HUES48 (cell line): Measurements from ENCODE around the gene ELAVL2.

Experiments
- H3K27ac ChIP-seq: one replicate; pipeline ENCODE4 v1.7.0; 2013; ENCODE audit warnings: low read depth, low read length, inconsistent platforms
- H3K27me3 ChIP-seq: 2 replicates; pipeline ENCODE4 v1.6.1; 2013; ENCODE audit warnings: mild to moderate bottlenecking, low read length; ENCODE audit not compliant: control insufficient read depth, insufficient read depth
- H3K36me3 ChIP-seq: 2 replicates; pipeline ENCODE4 v1.6.1; 2013; ENCODE audit warnings: low read length; ENCODE audit not compliant: control insufficient read depth, insufficient read depth
- H3K4me1 ChIP-seq: 2 replicates; pipeline ENCODE4 v1.6.1; 2013; ENCODE audit warnings: mild to moderate bottlenecking, low read length; ENCODE audit not compliant: control insufficient read depth, insufficient read depth
- H3K4me3 ChIP-seq: 2 replicates; pipeline ENCODE4 v1.5.1; 2013; ENCODE audit warnings: mild to moderate bottlenecking, low read depth, low read length
- H3K9ac ChIP-seq: 2 replicates; pipeline ENCODE4 v1.6.1; 2013; ENCODE audit warnings: mild to moderate bottlenecking, low read depth, low read length, moderate library complexity
- H3K9me3 ChIP-seq: 2 replicates; pipeline ENCODE4 v1.6.1; 2013; ENCODE audit warnings: low read length; ENCODE audit not compliant: control insufficient read depth, insufficient read depth

Gene ELAVL2

DNA sequence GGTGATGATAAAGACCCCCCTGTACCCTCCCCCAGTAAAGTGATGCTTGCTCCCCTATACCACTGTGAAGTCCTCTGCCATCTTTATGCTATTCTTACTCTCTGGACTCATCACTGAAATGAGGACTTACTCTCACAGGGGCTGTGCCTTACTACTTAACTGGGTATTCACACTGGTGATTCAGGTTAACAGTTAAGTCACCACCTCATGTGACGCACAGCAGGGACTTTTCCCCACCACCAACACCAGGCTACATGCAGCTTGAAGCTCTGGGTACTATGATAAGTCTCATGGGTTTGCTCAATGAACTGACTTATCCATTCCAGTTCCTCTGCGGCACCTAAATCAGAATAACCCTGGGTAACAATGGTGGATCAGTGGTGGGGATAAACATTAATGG is 163.7 kb downstream of the ELAVL2 start:
- peaks cover 54% of the 10 kb centered on the region for H3K36me3 ChIP-seq
- no peak overlapping the region for H3K4me3 ChIP-seq

GRCh38 chr9:23659346-23660006 is 166.6 kb downstream of the ELAVL2 start:
- no peak overlapping the region for H3K4me3 ChIP-seq
- H3K9me3 ChIP-seq, result no peaks in the 10 kb centered on the region
- no peak overlapping the region for H3K9ac ChIP-seq
- H3K4me1 ChIP-seq, result peaks cover 21% of the 10 kb centered on the region
- no peaks in the 10 kb centered on the region for H3K27me3 ChIP-seq
- H3K27ac ChIP-seq, result no peak overlapping the region
- H3K36me3 ChIP-seq, result peaks cover 60% of the 10 kb centered on the region

More for the DNA sequence above, 163.7 kb downstream of the ELAVL2 start:
- no peak overlapping the region for H3K27ac ChIP-seq
- H3K9ac ChIP-seq, result no peak overlapping the region
- no peaks in the 10 kb centered on the region for H3K27me3 ChIP-seq
- H3K4me1 ChIP-seq, result peaks cover 21% of the 10 kb centered on the region
- H3K9me3 ChIP-seq, result no peaks in the 10 kb centered on the region

DNA sequence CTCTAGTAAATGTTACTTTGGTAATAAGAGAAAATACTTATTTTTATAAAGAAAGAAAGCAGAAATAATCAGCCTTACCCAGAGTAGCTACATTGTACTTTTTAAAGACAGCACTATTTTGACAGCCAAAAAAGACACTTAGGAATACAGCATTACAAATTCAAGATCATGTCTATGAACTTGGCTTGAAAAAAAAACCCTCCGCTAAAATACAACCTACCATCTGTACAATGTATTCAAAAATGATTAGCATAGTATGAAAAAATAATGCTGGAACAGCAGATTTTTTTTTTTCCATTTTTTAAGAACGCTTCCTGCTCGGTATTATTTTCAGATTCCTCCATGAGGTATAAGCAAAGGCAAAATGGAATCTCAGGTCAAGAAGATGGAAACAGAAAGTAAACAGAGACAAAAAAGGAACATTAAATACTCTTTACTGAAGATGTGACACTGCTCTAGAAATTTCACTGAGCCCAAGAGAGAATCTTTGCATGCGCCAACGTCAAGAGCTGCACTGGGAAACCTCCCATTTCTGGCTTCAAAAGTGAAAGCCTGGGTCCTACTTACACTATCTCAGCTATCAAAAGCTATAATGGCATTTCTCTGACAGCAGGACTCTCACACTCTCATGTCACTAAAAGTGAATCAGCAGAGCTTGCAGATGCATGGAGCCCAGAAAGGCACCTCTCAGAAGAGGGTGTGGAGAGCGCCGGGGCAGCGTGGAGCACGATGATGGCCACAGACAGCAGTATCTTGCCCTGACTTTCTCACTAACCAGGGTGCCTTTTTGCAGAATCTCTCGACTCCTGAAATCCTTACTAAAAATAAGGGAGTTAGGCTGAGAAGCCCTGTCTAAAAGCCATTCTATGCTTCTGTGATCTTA is 167.4 kb downstream of the ELAVL2 start:
- peaks cover 21% of the 10 kb centered on the region for H3K4me1 ChIP-seq
- peaks cover 62% of the 10 kb centered on the region for H3K36me3 ChIP-seq
- no peaks in the 10 kb centered on the region for H3K9me3 ChIP-seq
- no peak overlapping the region for H3K9ac ChIP-seq
- no peak overlapping the region for H3K4me3 ChIP-seq
- H3K27me3 ChIP-seq, result no peaks in the 10 kb centered on the region
- no peak overlapping the region for H3K27ac ChIP-seq

DNA sequence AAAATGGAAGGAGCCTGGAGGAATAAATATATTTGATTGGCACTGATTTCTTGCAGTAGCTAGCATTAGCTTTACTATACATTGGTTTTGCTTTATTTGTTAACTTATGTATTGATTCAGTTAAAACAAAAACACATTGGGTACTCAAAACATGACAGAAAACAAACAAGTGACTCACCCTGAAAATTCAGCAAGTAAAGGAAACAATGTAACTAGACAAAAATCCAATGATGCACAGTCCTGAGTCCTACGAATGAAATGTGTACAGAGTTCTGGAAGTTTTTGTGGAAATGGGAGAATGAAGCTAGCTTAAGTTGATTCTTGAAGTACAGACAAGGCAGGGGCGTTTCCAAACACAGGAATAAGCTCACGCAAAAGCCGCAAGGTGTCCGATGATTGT is 175.0 kb downstream of the ELAVL2 start:
- peaks cover 48% of the 10 kb centered on the region for H3K36me3 ChIP-seq
- no peak overlapping the region for H3K4me3 ChIP-seq
- no peak overlapping the region for H3K27ac ChIP-seq
- H3K9me3 ChIP-seq, result no peaks in the 10 kb centered on the region
- H3K9ac ChIP-seq, result no peak overlapping the region
- no peaks in the 10 kb centered on the region for H3K27me3 ChIP-seq
- no peaks in the 10 kb centered on the region for H3K4me1 ChIP-seq

DNA sequence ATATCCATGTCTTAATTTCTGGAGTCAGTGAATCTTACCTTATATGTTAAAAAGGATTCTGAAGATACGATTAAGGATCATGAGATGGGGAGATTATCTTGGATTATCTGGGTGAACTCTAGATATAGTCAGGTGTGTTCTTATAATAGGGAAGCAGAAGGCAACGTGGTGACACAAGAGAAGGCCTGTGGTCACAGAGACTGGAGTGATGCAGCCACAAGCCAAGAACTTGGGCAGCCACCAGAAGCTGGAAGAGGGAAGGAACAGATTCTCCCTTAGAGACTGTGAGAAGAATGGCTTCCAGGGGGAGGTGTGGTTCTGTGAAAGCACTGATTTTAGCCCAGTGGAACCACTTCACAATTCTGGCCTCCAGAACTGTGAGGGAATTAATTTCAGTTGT is 177.4 kb downstream of the ELAVL2 start:
- Histone ChIP-seq H3K36me3 (peaks cover 43% of the 10 kb centered on the region), H3K27ac (no peak overlapping the region), H3K4me3 (no peak overlapping the region), H3K9ac (no peak overlapping the region), H3K9me3 (no peaks in the 10 kb centered on the region), H3K27me3 (no peaks in the 10 kb centered on the region), H3K4me1 (no peaks in the 10 kb centered on the region)

- H3K27ac ChIP-seq, result no peak overlapping the region
These were observed 181.1 kb downstream of the ELAVL2 start for GRCh38 chr9:23644896-23645295.

DNA sequence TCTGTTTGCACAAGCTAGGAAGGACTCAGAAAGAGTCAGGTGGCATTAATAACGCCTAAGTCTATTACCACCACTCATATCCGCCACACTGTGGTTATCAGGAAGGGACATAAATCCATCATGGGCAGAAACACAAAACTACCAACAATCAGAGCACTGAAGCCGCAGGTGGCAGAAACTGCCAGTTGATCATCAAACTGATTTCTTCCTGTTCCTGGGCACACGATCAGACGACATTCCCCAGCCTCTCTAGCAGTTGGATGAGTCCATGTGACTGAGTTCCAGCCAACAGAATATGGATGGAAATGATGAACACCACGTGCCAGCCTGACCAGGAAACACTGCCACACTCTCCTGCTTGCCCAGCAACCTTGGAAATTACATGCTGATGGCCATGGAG is 181.7 kb downstream of the ELAVL2 start:
- H3K27ac ChIP-seq, result no peak overlapping the region
- no peaks in the 10 kb centered on the region for H3K4me1 ChIP-seq
- H3K9me3 ChIP-seq, result no peaks in the 10 kb centered on the region
- H3K36me3 ChIP-seq, result peaks cover 40% of the 10 kb centered on the region
- no peak overlapping the region for H3K4me3 ChIP-seq
- no peak overlapping the region for H3K9ac ChIP-seq
- H3K27me3 ChIP-seq, result no peaks in the 10 kb centered on the region

More at GRCh38 chr9:23644896-23645295, 181.1 kb downstream of the ELAVL2 start:
- Histone ChIP-seq H3K4me1 (no peaks in the 10 kb centered on the region), H3K9me3 (no peaks in the 10 kb centered on the region), H3K27me3 (no peaks in the 10 kb centered on the region), H3K9ac (no peak overlapping the region), H3K36me3 (peaks cover 40% of the 10 kb centered on the region), H3K4me3 (no peak overlapping the region)

GRCh38 chr9:23643656-23644258 is 182.3 kb downstream of the ELAVL2 start:
- Histone ChIP-seq H3K4me3 (no peak overlapping the region), H3K9ac (no peak overlapping the region), H3K4me1 (no peaks in the 10 kb centered on the region), H3K36me3 (peaks cover 38% of the 10 kb centered on the region), H3K9me3 (no peaks in the 10 kb centered on the region), H3K27me3 (no peaks in the 10 kb centered on the region), H3K27ac (no peak overlapping the region)
